B cell (primary cell): Measurements from ENCODE around the gene DNAAF8. TPM values are rescaled to one million over a fixed set of nuclear protein-coding genes. Genes with fewer than 3 reads are reported as not detected.
A peak's percentile ranks its signal among the peaks of the same experiment; 100 is the strongest.

Source experiments
- ATAC-seq: fragments of 200-7000 bp; cut with Tn5 transposase; one replicate; pipeline ENCODE4 v1.10.0; 2021; ENCODE audit warnings: low read depth, mild to moderate bottlenecking, moderate number of reproducible peaks, moderate library complexity
- CTCF ChIA-PET: fragments of 350-600 bp; sonication (Branson Sonifier 250); formaldehyde crosslinking; loops from one replicate; lab custom pipeline; 2021; ENCODE audit warnings: antibody characterized with exemption, inconsistent platforms; lab: Charles Lee
- POLR2A ChIA-PET: fragments of 350-600 bp; sonication (Branson Sonifier 250); formaldehyde crosslinking; loops from one replicate; lab custom pipeline; 2021; ENCODE audit warnings: antibody characterized with exemption; lab: Charles Lee
- DNase-seq: peaks from one replicate; pipeline ENCODE4 v3.0.0; 2013
- H2AFZ ChIP-seq: 2 replicates; pipeline ENCODE4 v1.6.1; 2012; ENCODE audit warnings: mild to moderate bottlenecking, low read depth, low read length; ENCODE audit not compliant: insufficient read depth, poor library complexity, severe bottlenecking
- H3K27ac ChIP-seq, 2 donors: 1 replicate in 1 of 2; 2 replicates in 1 of 2; pipeline ENCODE4 v1.5.1; 2012 to 2013; ENCODE audit warnings: low read length in 2 of 2, mild to moderate bottlenecking in 2 of 2, moderate library complexity in 1 of 2
- H3K27me3 ChIP-seq, 4 experiments: fragments of 200-600 bp in 1 of 4; sonication (generic) in 1 of 4; replicated peaks in 1 of 4; 1 replicate in 2 of 4; 2 replicates in 2 of 4; pipeline versions ENCODE4 v1.6.1 to v1.7.0; 2013 to 2016; ENCODE audit warnings: low read length in 3 of 4, mild to moderate bottlenecking in 2 of 4, mixed read lengths in 1 of 4, moderate library complexity in 1 of 4; ENCODE audit not compliant: insufficient read depth in 4 of 4, control insufficient read depth in 3 of 4; ENCODE audit errors: control extremely low read depth in 1 of 4
- H3K36me3 ChIP-seq, 2 experiments: replicated peaks in 1 of 2; 1 replicate in 1 of 2; 2 replicates in 1 of 2; pipeline versions ENCODE4 v1.6.1 to v1.7.1; 2013; ENCODE audit warnings: low read length in 1 of 2; ENCODE audit not compliant: insufficient read depth in 2 of 2, control insufficient read depth in 1 of 2; ENCODE audit errors: control extremely low read depth in 1 of 2, extremely low read depth in 1 of 2
- H3K4me1 ChIP-seq, 2 donors: fragments of 200-600 bp in 1 of 2; sonication (generic) in 1 of 2; 1 replicate in 1 of 2; 2 replicates in 1 of 2; pipeline versions ENCODE4 v1.5.1 to v1.6.1; 2013 to 2017; ENCODE audit warnings: low read length in 2 of 2; ENCODE audit not compliant: control insufficient read depth in 2 of 2, insufficient read depth in 2 of 2
- H3K4me2 ChIP-seq: replicated peaks from 2 replicates; pipeline ENCODE3; 2012; ENCODE audit warnings: mild to moderate bottlenecking, low read depth, low read length; ENCODE audit not compliant: poor library complexity, severe bottlenecking
- H3K4me3 ChIP-seq, 5 experiments: fragments of 200-600 bp in 1 of 5; sonication (generic) in 1 of 5; 1 replicate in 3 of 5; 2 replicates in 2 of 5; pipeline versions ENCODE4 v1.5.1 to v1.7.0; 2011 to 2016; ENCODE audit warnings: low read length in 4 of 5, mild to moderate bottlenecking in 4 of 5, low read depth in 2 of 5, control low read depth in 1 of 5, moderate library complexity in 1 of 5; ENCODE audit not compliant: insufficient read depth in 1 of 5; ENCODE audit errors: control extremely low read depth in 1 of 5, extremely low read depth in 1 of 5
- H3K79me2 ChIP-seq: fragments of 200-600 bp; sonication (generic); one replicate; pipeline ENCODE4 v1.6.0; 2016; ENCODE audit warnings: low read length; ENCODE audit not compliant: control insufficient read depth, insufficient read depth
- H3K9ac ChIP-seq: fragments of 200-600 bp; sonication (generic); 2 replicates; pipeline ENCODE4 v1.6.1; 2017; ENCODE audit warnings: mild to moderate bottlenecking, low read length, moderate library complexity
- H3K9me3 ChIP-seq, 3 donors: one replicate each; pipeline versions ENCODE4 v1.6.1 to v1.7.1; 2013; ENCODE audit warnings: low read length in 2 of 3; ENCODE audit not compliant: control insufficient read depth in 2 of 3, insufficient read depth in 1 of 3; ENCODE audit errors: control extremely low read depth in 1 of 3
- H4K20me1 ChIP-seq: 2 replicates; pipeline ENCODE4 v1.6.0; 2012; ENCODE audit warnings: mild to moderate bottlenecking, low read length; ENCODE audit not compliant: insufficient read depth, control insufficient read depth, poor library complexity, severe bottlenecking
- H3K27ac Mint-ChIP-seq: one replicate; pipeline ENCODE4 v1.8.0; 2021; ENCODE audit warnings: mixed read lengths
- H3K27me3 Mint-ChIP-seq: one replicate; pipeline ENCODE4 v1.8.0; 2021; ENCODE audit warnings: mixed read lengths
- H3K4me1 Mint-ChIP-seq: one replicate; pipeline ENCODE4 v1.8.0; 2021; ENCODE audit warnings: mixed read lengths
- H3K4me3 Mint-ChIP-seq: one replicate; pipeline ENCODE4 v1.8.0; 2021; ENCODE audit warnings: mixed read lengths
- H3K9me3 Mint-ChIP-seq: one replicate; pipeline ENCODE4 v1.8.0; 2022; ENCODE audit warnings: mixed read lengths; ENCODE audit not compliant: insufficient read depth
- CTCF ChIP-seq: fragments of 200-600 bp; IDR thresholded peaks from one replicate; pipeline ENCODE4 v1.8.0; 2022; ENCODE audit warnings: antibody characterized with exemption, mild to moderate bottlenecking
- EZH2 ChIP-seq: IDR thresholded peaks from 2 replicates; pipeline ENCODE4 v1.6.1; 2012; ENCODE audit warnings: borderline replicate concordance, low read depth, mild to moderate bottlenecking, moderate library complexity, low read length; ENCODE audit not compliant: insufficient read depth, poor library complexity, severe bottlenecking
- WGBS: methylation state at CpG from one replicate; pipeline ENCODE4 v1.1.5; 2013; ENCODE audit warnings: missing lambda C conversion rate; ENCODE audit not compliant: insufficient coverage; 5-methylcytosine and 5-hydroxymethylcytosine counted together
- intact Hi-C: fragments of 100-400 bp; cut with micrococcal nuclease; formaldehyde crosslinking; loops from one replicate; pipeline ENCODE4 v1.10.0; 2022
- polyA plus RNA-seq: library from polyadenylated mRNA; depleted of rRNA; stranded (reverse); fragments of >200 nt; gene quantifications from 2 replicates; pipeline ENCODE4 v1.2.3, GENCODE V29; 2012
- total RNA-seq, 2 donors: library from RNA; stranded (reverse); fragments of 120-200 nt in 1 of 2; gene quantifications; 1 replicate in 1 of 2; 2 replicates in 1 of 2; pipeline versions ENCODE4 v1.2.3 to v1.2.4, GENCODE V29; 2013 to 2022

Gene DNAAF8
- total and polyA plus RNA-seq, 2 donors (not counting 1 experiment from before 2014, with no cell fraction given) = 0.09 to 0.44 TPM

- Histone ChIP-seq H3K9me3 (no peaks in the 10 kb centered on the region), H3K79me2 (peaks cover 16% of the 10 kb centered on the region), H3K27me3 (no peaks in the 10 kb centered on the region), H2AFZ (peak overlapping the region; percentile 84), H3K36me3 (peaks cover 0 to 26% of the 10 kb centered on the region in 2 experiments), H3K27ac (peak overlapping the region; percentile 30 to 68), H4K20me1 (peaks cover 13% of the 10 kb centered on the region), H3K4me2 (peak overlapping the region; percentile 92), H3K9ac (peak overlapping the region; percentile 93), H3K4me3 (peak overlapping the region; percentile 50 to 84 (median 81)), H3K4me1 (peaks cover 15 to 19% of the 10 kb centered on the region in 2 donors)
- Mint-ChIP-seq H3K4me3 (peak overlapping the region; percentile 91), H3K9me3 (no peaks in the 10 kb centered on the region), H3K4me1 (peaks cover 22% of the 10 kb centered on the region), H3K27ac (peak overlapping the region; percentile 90), H3K27me3 (no peaks in the 10 kb centered on the region)
- DNase-seq (peak; percentile 66), ATAC-seq (peak; percentile 4)
- CTCF ChIA-PET = no interaction called here
- 16% methylated on average over 27 of the region's 31 CpGs for WGBS
- intact Hi-C loops = loop anchor here (1.0 to 5.0 kb wide), 8 partner anchors 68 to 420 kb away; partner anchors contain the start of genes GLYR1, HMOX2, MGRN1 and ROGDI
- POLR2A ChIA-PET = interaction anchor here (0.6 to 2.1 kb wide), 5 partner anchors 42 to 228 kb away, joined by 3 to 17 read pairs (median 5); partner anchors contain the start of genes ANKS3 and DNAAF8
- TF ChIP-seq CTCF (no peak), EZH2 (no peak)
These were observed 41.7 kb upstream of the DNAAF8 start for GRCh38 chr16:4692460-4693295.
